SW480 (cell line): Measurements from ENCODE around the gene VSTM4.
A peak's percentile ranks its signal among the peaks of the same experiment; 100 is the strongest.

Experiments used
- DNase-seq: peaks from one replicate; pipeline ENCODE4 v3.0.0-alpha.2; 2016; ENCODE audit warnings: low spot score

The VSTM4 gene

DNA sequence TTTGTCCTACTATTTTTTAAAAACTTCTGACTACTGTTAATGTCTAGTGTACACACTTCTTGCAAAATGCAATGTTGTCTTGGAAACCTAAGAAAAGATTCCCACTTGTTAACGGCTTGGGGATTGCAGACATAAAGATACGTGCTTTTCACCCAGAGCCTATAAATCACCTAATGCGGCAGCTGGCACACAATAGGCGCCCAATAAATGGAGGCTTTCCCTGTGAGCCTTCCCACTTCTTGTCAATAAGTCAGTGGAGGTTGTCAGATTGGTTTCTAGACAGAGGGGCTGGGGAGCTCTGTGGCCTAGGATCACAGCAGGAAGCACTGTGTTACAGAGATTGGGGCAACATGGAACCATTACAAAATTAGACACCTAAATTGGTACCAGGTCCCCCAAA, 74.7 kb downstream of the VSTM4 start:
- no peak for DNase-seq

DNA sequence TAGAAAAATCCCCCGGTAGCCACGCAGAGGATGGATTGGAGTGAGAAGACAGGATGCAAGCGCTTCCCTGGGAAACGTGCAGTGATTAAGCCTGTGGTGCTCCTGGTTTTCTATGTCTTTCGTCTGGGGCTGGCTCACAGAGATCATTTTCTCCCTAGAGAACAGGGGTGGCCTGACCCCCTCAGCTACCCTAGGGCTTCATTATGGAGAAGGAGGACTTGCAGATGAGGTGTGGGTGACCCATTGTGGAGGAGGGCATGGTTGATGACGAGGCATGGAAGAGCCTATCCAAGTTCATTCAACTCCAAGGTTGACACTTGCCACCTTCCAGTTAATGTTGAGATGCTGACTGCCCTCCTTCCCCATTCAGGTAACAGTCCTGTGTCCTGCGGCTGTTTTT, 75.9 kb downstream of the VSTM4 start:
- DNase-seq = no peak

DNA sequence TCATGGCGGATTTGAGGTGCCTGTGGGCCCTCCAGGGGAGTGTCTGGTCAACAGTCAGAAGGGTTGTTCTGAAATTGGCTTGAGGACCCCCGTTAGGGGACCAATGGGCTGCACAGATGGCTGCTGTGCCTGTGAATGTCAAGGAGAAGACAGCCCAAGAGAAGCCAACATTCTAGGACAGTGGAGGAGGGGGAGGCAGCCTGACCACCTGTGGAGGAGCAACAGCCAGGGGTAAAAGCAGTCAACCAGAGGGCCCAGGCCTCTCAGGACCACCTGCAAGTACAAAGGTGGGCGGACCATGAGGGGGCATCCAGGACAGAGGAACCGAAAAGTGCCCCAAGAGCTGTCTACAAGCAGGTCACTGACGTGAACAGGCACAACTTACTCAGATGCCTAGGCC, 76.6 kb downstream of the VSTM4 start:
- DNase-seq = no peak

DNA sequence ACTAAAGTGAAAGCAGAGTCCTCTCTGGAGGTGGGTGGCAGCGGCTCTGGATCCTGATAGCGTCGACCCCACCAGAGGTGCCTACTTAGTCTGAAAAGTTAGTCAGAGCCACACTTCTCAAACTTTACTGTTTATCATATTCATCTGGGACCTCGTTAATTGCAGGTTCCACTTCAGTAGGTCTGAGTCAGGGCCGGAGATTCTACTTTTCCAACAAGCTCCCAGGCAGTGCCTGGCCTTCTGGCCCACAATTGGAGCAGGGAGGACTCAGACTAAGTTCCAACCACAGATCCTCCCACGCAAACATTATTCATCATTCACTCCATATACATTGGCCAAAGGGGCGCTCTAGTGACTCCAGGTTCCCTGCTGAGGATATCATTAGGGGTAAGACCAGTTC, 78.1 kb downstream of the VSTM4 start:
- peak; percentile 39 for DNase-seq

DNA sequence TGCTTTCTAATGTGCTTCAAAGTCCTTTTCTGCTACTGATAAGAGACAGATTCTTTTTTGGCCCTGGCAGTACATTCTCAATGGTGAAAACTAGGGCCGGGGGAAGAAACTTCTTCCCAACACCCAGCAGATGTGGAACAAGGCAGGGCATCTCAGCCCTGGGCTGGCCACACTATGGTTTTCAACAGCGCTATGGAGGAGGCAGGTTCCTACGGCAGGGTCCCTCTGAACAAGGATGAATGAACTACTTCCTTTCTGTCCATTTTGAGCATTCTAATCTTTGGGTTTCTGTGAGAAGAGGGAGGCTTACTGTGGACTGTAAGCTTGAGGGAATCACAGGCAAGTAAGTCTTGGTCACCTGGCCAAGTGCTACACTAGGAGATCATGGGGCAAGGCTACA, 78.7 kb downstream of the VSTM4 start:
- no peak for DNase-seq

DNA sequence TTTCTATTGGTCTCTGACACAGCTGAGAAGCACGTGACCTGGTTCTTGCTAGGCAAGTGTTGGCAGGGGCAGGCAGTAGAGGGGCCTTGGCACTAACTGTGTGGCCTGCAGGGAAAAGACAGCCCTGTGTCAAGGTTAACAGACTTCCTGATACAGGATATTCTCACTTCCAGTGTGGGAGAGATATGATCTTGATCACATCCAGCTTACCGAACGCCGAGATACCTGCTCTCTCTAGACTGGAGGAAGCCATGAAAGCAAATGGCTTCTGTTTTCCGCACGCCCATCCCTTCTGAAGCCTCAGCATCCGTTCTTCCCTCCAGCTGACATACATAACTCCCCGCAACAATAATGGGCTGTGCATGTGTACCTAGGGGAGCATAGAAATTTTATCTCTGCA, 79.4 kb downstream of the VSTM4 start:
- DNase-seq = no peak

DNA sequence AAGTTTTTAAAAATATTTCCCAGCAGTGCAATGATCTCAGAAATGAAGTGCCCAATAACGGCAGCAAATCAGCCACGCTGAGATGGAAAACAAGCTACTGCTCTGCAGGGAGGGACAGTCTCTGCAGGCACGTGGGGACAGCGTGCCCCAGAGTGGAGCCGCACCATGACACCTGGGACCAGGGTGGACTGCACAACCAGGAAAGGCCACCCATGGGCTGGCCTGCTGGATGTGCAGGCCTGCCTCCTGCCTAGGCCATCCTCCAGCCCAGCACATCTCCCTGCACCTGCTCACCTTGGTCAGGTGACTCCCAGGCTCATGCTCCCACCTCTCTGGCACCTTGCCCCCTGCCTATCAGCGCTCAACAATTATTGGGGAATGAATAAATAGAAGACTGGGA, 80.4 kb downstream of the VSTM4 start:
- DNase-seq = no peak

DNA sequence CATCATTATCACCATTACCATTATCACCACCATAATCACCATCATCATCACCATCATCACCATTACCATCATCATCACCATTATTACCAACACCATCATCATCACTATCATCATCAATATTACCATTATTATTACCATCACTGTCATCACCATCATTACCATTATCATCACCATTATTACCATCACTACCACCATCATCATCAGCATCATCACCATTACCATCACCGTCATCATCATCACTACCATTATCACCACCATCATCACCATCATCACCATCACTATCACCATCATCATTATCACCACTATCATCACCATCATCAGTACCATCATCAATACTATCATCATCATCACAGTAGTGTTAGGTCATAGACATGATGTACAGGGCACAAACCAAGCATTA, 81.4 kb downstream of the VSTM4 start:
- DNase-seq = no peak

DNA sequence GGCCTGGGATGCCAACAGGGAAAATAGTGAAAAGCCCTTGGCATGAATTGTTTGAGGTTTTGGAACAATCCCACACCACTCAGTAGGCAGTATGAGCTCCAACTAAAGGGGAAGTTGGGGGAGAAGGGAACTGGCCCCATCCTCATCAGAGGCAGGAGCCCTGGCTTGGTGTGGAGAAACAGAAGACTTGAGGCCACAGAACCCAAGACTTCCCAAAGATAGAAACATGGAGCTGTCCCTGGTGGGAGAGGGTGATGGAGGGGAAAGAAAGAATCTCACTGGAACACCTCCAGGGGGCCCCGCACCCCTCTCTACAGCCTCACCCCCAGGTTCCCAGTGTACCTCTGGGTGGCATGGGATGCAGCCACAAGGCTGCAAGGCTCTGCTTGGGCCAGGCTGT, 85.7 kb downstream of the VSTM4 start:
- DNase-seq = no peak

DNA sequence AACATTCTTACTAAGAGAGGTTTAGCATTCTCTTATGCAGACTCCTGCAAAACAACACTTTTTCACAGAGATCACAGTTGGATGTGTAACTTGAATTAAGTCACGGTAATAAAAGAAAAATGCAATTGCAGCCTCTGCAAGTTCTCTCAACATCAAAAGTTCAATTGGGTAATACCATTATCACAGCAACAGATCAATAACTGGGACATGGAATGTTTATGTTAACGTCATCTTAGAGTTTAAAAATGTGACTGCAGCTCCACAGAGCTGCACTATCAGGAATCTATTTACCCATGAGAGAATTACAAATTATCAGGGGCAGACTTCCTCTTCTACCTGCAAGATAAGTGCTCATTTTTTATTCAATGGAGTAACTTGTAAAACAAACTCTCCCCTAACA, 86.7 kb downstream of the VSTM4 start:
- DNase-seq = no peak

DNA sequence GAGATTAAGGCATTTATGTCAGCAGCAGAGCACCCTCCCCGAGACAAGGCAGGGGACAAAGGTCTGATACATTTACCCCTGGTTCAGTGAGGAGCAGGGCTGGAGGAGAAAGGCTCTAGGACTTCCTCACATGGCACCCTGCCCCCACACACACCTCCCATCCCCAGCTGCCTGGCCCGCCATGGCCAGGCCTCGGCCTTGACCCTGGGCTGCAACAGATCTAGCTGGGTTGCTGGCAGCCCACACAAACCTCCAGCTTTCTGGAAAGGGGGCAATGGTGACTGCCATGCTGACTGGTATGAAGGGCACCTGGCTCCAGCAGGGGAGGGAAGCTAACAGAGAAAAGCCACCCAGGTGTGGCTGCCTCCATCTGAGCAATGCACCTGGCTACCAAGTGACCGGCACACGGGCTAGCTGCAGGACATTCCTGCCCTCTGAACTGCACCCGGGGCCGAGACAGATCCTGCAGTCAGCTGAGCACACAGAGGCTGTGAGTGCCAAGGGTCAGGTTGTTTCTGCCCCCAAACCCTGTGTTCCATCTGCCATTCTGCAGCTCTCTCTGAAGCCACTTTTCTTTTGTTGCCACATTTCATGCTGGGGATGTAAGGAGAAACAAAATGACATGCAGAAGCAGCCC, 89.9 kb downstream of the VSTM4 start:
- DNase-seq = no peak

DNA sequence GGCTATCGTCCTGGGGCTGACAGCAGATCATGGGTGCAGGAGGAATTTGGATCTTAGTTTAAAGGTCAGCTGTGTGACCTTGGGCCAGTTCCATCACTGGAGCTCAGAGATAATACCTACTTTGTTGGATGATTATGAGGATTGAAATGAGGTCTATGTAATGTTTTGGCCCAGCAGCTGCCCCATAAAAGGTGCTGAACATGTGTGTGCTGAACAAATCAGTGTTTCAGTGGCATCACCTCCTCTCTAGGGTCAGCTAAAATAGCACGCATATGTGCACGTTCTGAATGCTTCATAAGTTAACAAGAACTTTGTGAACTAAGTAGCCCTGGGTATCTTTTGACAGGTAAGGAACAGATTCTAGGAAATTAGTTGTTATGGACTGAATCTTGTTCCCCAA, 90.8 kb downstream of the VSTM4 start:
- no peak for DNase-seq

DNA sequence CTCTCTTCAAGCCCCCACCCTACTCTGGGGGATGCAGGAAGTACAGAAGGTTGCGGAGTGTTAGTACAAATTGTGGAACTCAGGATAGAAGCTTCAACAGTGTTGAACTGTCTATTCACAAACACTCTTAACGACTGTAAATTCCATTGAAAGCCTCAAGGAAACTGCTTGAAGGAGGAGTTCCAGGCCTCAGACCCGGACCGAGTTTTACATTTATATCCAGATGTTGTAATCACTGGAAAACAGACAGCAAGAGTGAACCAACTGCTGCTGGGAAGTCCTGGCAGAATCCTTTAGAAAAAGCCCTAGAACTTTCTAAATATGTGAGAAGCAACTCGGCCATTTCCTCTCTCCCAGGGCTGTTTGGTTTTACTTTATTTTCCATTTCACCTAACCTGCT, 91.6 kb downstream of the VSTM4 start:
- DNase-seq = no peak

DNA sequence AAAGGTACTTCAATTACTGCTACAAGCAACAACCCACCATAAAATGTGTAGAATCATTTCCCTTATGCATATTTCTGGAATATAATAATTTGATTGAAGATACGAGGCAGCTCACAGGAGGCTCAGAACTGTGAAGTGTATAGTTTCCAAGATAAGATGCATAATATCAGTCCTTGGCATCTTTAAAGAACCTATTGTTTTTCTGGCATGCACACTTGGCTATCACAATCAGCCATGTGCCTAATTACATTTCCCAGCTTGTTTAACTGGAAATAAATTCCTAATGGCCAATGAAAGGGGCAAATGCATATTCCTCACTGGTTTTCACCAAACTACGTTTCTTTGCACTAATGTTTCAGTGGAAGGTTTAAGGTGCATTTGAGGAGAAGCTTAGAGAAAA, 92.3 kb downstream of the VSTM4 start:
- no peak for DNase-seq

DNA sequence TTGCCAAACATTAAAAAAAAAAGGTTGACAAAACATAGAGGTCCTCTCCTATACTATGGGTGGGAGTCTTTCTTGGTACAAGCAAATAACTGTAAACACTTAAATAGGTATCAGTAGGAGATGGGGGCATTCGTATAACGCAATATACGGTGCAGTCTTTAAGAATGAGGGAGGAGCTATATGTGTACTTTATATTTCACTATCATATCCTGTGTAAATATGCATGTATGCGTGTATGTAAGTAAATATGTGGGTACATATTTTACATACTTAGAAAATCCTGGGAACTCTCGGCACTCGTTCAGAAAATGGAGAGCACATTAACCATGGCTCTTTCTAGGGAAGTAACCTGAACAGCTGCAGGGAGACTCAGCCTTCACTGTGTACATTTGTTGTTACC, 93.6 kb downstream of the VSTM4 start:
- DNase-seq = no peak

DNA sequence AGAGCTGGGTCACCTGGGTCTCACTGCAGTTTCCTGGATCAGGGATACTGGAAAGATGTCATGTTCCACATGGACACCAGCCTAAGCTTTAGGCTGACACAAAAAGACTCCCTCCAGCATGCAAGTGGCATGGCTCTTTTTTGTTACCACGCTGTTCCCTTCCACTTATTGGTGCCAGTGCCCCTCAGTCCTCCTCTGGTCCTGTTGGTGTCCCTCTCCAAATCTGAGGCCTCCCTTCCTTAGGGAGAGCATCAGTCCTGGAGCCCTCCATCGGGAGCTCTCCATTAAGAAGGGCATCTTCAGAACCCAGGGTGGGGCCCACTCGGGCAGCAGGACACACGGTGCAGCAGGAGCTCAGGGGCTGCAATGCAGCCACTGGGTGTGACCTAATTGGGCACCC, 99.6 kb downstream of the VSTM4 start:
- DNase-seq = no peak

DNA sequence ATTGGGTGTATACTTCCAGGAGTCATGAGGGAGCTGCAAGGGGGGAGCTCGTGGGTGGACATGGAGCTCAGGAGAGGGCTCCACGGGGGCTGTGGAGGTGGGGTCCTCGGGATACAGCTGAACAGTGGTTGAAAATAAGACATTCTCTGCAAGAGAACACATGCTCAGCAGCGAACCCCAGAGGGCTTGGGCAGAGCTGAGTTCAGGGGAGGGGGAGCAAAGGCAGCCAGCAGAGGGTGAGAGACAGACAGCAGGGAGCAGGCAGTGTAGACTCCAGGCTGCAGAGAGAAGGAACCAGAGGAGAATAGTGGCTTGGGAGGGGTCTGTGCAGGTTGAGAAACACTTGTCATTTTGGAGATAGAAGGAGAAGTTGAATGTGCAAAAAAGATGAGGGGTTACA, 102.7 kb downstream of the VSTM4 start:
- no peak for DNase-seq

DNA sequence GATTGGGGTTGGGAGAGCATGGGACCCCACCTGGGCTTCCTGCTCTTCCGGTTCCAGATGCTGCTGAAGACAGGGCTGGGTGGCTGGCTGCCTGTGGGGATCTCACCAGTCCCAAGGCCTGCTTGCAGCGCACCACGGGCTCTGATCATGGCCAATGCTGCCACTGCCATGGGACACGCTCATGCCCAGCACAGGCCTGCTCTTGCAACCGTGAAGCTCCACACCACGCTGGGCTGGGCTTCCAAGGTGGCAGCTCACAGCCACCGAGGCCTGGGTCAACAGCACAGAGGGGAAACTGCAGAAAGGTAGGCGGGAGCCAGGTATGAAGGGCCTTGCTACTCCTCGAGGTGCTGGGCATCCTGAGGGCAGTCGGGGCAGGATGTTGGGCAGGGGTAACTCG, 103.6 kb downstream of the VSTM4 start:
- DNase-seq = no peak

DNA sequence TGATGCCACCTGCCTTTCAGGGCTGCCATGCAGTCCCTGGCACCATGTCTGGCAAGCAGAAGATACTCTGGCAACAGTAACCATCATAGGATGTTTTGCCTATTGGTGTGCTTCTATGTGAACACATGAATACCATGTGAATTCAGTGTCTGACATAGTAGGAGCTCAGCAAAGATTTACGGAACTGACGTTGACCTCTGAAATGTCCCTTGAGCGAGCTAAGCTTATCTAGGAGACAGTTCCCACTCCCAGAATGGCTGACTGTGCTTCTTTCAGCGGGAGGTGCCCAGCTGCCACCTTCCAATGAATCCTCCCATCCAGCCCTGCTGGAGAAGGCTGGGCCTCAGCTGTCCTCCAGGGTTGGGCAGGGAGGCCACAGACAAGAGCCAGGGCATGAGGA, 104.5 kb downstream of the VSTM4 start:
- DNase-seq = no peak

DNA sequence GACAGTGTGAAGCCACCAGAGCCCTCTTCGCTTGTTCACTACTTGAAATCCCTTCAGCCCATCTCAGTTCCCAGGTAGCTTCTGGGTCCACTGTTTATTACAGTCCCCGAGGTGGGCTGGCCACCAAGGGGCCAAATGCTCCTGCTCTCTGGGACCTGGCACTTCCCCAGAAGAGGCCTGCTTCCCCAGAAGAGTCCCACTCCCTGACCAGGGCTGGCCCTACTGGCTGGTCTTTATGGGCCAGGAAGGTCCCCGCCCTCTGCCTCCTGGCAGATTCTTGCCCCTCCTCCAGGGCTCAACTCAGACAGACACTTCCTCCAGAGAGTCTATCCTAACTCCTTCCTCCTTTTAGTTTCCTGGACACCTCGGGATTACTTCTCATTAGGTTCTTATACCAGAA, 105.0 kb downstream of the VSTM4 start:
- DNase-seq = no peak

DNA sequence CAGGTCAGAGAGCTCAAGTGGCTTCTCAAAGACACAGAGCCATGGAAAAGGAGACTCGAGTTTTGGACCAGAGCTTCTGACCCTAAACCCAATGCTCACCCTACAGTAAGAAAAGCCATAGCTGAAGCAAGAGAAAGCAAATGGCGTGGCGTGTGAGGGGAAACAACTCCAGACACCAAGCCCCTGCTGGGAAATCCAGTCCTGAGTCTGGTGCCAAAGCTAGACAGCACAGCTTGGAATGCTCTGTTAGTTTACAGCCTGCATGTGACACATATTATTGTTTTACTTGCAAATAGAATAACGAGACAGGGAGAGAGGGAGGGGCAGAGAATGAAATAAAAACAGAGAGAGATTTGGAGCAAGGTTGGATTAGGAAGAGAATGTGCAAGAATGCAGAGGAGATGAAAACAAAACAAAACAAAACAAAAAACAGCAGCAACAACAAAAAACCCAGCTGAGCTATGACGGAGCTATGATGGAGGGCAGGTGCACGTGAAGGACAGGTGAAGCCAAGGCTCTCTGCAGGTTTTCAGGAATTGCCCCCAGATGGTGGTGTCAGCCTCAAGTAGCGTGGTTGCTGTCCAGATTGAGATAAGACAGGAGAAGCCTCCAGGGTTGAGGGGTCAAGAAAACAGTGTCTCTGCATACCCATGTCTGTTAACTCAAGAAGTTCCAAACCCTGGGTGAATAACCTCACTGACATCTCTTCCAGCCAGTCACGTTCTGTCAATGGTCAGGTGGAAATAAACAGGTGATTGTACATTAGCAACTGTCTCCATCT, 105.9 kb downstream of the VSTM4 start:
- no peak for DNase-seq

DNA sequence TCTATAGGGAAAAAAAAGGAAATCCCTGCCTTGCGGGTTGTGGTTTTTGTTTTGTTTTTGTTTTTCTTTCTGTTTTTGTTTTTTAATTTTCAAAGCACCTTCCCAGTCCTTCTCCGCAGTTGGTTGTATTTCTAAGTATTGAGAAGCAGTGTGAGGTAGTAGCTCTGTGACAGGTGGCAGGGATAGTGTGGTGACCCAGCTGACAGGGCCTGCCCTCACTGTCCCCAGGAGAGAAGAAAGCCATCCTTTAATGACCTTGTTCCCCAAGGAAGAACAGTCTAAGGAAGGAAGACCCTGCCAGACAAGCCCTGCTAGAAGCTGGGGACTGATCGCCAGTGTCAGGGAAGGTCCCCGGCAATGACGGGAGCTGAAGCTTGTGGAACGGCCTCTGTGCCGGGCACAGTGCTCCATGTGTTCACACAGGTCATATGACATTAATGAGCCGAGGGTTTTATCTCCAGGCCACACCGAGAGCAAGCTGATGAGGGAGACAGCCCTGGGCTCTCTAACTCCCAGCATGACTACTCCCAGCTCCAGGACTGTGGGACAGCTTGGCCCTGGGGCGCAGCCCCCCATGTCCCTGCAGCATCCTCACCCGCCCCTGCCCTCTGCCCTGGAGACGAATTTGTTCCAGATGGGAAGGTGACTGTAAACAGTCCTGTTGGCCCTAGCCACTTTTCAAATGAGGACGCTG, 106.7 kb downstream of the VSTM4 start:
- DNase-seq = no peak

DNA sequence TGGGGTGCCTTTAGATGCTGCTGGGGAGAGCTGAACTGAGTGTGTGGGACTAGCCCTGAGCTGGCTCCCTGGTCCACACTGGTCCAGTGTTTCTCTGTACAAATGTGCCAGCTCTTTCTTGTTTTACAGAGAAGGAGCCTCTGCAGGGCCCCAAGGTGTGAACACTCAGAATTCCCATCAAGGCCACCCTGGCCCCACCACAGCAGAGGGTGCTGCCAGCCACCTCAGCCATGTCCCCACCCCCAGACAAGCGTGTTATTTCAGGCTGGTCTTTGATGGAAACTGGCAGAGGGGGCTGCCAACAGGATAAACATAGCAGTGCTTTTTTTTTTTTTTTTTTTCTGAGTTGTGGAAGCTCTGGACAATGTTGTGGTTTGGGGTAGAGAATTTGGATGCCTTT, 107.2 kb downstream of the VSTM4 start:
- no peak for DNase-seq

DNA sequence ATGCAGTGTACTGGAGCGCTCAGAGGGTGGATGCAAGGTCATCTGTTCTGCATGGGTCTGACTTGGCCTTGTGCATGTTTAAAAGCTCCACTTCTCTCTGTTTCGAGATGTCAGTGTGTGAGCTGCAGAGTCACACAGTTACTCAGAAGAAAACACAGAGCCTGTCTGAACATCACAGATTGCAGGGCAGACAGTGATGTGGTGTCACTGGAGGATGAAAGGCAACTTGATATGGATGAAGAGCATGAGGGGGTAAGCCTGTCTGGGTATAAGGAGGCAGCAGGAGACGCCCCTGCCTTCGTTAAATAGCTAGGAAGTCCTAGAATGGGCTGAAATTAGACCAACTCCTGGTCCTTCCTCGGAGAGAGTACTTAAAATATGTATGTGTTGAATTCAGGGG, 108.2 kb downstream of the VSTM4 start:
- no peak for DNase-seq
